ENCODE results near the gene ITGA2. TPM values are rescaled to one million over a fixed set of nuclear protein-coding genes. Genes with fewer than 3 reads are reported as not detected.
A peak's percentile ranks its signal among the peaks of the same experiment; 100 is the strongest.
"Not testable (repeated sequence)": the region's sequence is repeated elsewhere in the genome, so short reads cannot be mapped to it uniquely, and the experiment has no call there.

Gene ITGA2
- 10 to 100 TPM; 25.8 to 32.8 (median 27.8) TPM for polyA plus RNA-seq (ENCODE audit: insufficient read length in 3 of 3)

DNA sequence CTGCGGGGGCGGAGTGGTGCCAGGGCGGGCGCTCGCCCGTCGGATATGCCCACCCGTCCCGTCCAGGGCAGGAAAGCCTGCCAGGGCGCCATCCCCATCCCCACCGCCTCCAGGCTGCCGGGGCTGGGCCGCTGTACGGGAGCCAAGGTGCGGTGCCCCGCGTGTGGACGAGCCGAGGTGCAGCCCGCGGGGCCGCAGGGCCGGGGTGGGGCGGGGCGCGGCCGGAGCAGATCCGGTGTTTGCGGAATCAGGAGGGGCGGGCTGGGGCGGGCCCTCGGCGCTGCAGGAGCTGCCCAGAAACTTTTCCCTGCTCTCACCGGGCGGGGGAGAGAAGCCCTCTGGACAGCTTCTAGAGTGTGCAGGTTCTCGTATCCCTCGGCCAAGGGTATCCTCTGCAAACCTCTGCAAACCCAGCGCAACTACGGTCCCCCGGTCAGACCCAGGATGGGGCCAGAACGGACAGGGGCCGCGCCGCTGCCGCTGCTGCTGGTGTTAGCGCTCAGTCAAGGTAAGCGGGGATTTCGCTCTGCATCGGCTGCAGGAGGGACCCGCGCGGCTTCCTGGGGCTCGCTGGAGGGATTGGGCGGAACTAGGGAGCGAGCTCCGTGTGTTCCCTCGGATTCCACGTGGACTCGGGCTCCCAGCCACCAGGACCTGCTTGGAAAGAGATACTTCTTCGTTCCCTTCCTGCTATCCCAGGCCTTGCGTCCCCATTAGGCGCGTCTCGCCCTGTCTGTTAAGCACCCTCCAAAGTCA is at the start of gene ITGA2:
Gene ITGA2 (plus strand): TSS at position 328 of the 756 bp plus-strand sequence. CDS start 117 bp downstream, at position 445.
- peak in 1 of 3 donors; percentile 29 for DNase-seq (ENCODE audit: low read depth in 3 of 3, low spot score in 2 of 3)

DNA sequence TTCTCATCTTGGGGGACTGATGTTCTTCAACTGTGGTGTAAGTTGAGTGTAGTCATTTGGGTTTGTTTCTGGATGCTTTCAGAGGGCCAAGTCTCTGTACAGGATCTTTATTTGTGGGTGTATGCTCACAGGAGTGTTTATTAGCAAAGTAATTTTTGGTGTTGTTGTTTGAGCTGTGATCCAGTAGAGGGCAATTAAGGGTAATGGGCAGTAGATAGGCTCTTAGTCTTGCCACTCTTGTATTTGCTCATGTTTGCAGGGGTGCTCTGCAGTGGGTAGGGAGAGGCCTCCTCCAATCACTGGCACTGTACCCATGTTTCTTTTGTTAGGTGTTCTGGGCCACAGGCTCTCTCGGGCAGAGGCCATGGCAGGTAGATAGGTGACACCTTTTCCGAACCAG is 45.9 kb upstream of the ITGA2 start:
- no peak for DNase-seq (ENCODE audit: low read depth in 3 of 3, low spot score in 2 of 3)

DNA sequence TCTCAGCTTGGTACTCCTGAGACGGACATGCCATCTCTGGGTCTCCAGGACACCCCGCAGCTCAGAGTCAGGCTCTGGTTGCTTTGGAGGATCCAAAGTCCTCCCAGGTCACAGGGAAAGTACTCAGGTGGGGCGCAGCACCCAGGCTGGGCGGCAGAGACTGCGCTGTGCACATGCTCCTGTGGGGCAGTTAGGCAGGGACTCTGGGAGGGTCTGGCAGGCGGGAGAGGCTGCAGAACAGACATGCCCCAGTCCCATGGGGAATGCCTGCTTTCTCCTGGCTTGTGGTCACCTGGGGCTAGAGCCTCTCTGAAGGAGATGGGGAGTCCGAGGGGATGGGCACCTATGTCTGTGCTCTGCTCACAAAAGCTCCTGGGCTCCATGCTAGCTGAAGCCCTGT is 45.3 kb upstream of the ITGA2 start:
- DNase-seq (ENCODE audit: low read depth in 3 of 3, low spot score in 2 of 3), result no peak

DNA sequence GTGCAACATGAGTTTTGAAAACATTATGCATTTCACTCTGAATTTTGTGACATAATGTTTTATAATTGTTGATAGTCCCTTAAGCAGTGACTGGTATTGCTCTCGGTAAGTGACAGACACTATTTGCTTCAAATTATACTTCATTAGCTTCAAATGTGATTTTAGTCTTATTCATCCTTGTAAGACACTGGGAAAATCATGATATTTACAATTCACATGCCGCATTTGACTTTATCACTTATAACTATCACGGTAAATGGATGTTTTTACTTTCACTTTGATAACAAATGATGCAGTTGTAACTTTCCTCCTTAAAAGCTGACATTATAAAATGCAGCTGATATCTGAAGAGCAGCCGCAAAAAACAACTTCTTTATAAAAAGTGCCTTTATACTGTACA is 44.1 kb upstream of the ITGA2 start:
- no peak for DNase-seq (ENCODE audit: low read depth in 3 of 3, low spot score in 2 of 3)

DNA sequence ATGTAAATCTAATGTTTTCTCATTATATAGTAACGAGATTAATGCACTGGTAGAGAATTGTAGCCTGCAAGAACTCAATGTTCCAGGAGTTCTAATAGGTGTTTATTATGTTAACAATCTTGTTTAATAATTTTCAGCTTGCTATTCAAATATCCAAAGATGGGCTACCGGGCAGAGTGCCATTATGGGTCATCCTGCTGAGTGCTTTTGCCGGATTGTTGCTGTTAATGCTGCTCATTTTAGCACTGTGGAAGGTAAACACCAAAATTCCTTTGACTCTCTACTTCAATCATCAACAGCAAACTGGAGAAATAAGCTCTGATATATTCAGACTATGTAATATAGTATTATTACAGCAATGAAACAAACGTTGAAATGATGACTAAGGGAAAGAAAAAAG is 41.9 kb upstream of the ITGA2 start:
- DNase-seq (ENCODE audit: low read depth in 3 of 3, low spot score in 2 of 3), result no peak

DNA sequence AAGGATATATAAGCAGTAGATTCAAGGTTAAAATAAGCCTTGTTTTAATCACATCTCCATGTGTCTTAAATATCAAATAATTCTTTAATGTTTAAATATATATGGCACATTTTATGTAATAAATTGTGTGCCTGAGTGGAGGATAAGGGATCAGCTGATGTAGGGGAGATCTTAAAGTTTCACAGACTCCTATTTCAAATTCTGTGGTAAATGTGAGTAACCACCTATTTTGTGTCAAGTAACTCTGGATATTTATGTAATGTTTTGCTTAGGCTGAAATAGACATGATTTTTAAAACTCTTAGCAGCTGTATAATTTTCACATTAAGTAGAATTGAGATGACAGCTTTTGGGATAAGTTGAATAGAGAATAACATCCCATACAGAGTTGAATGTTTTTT is 41.3 kb upstream of the ITGA2 start:
- no peak for DNase-seq (ENCODE audit: low read depth in 3 of 3, low spot score in 2 of 3)

DNA sequence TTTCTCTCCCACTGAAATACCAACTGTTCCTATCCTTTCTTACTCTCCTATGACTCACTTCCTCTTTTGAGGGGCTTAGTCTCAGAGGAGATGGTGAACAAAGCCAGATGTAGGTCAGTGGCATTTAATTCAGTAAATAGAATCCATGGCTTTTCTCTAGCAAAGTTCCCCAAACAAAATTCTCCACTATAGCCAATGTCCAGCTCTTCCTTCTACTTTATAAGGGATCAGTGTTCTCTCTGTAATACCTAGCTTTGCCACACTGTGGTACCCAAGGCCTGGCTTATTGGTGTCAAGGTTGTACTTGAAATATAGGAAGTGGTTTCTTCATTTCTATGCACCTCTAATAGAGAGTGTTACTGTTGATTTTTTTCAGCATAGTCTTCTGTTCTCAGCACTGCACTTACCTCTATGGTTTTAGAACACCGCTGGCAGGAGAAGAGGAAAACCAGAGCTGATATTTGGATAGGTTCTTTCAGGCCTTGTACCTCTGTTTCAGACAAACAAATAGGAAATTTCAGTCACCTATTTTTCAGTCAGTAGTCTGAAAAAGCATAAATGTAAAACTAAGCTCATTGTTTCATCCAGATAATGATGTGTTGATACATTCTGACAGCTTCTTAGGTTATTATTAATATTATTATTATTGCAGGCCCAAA is 40.6 kb upstream of the ITGA2 start:
- peak in 2 of 3 donors; percentile 47 to 49 for DNase-seq (ENCODE audit: low read depth in 3 of 3, low spot score in 2 of 3)

DNA sequence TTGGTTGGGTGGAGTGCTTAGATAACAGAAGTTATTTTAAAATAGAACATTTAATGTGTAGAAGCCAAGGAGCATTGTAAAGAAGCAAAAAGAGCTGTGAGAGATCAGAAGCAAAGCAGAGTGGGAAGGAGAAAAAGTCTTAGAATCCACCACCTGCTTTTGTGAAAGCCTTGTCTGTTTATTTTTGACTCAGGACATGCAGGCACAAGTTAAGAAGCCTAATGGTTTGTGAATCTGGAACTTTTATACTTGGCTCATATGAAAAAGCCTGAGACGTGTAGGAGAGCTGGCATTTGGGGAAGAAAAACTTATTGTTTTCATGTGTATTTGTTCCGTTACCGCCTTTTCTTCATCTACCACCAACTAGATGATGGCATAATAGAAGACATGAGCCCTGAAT is 38.5 kb upstream of the ITGA2 start:
- no peak for DNase-seq (ENCODE audit: low read depth in 3 of 3, low spot score in 2 of 3)

DNA sequence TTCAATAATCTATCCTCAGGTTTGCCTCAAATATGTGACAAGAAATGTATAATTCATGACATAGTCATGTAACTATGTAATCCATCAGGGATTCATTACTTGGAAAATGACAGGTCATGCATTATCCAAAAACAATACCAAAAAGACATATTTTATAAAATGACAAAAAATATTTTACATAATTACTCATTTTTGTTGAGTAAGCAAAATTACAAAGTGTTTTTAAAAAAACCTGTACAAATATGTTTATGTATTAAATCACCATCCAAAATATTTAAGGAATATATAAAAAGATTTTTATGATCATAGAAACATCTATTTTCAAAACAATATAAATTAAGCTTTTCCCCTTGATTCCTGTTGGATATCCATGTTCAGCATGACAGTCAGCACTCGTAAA is 36.7 kb upstream of the ITGA2 start:
- DNase-seq (ENCODE audit: low read depth in 3 of 3, low spot score in 2 of 3), result no peak

DNA sequence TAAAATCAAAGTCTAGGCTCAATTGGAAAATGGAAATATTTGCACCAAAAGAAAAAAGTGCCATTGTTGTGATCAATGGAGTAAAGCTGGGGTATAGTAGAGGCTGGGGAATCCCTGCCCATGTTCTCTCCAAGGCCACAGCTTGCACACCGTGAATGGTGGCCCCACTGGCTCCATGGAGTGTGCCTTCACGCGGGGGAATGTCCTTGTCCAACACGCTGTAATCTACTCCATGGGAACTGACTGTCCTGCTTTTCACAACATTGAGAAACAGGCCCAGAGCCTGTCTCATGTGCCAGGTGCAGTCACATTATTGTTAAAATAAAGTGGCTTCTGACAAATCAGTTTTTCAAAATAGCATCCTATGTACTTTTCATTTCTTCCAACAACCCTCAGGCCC is 33.1 kb upstream of the ITGA2 start:
- no peak for DNase-seq (ENCODE audit: low read depth in 3 of 3, low spot score in 2 of 3)

DNA sequence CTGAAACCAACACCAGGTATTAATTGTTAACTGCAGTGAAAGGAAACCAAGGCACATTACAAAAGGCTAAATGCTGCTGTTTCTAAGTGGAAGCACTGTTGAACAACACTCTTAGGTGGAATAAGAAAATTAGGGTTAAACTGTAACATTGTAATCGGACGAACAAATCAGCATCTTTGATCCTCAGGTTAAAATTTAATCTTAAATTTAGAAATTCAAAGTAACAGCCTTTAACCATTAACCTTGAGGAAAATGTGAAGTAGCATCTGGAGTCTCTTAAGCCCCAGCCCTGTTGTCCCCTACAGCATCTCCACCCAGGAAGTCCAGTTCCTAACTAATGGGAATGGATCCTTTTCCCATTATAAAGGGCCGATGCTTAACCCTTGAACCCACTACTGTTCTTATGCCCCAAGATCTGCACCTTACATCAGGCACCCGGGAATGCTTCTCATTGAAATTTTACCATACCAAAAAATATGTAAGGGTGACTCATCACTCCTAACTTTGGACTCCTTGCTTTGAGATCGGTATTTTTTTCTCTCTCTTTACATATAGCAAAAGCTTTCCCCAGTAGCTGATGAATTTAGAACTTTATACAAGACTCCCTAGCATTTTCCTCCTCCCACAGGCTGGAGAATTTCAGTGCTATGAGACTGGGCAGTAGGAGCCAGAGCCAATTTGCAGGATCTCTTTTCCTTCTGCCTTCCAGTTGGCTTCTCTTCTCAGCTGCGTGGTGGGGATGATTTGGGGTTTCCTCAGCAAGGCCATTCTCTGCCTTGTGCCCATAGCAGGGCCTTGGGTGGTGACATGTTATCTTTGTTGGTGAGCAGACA is 32.0 kb upstream of the ITGA2 start:
- no peak for DNase-seq (ENCODE audit: low read depth in 3 of 3, low spot score in 2 of 3)

DNA sequence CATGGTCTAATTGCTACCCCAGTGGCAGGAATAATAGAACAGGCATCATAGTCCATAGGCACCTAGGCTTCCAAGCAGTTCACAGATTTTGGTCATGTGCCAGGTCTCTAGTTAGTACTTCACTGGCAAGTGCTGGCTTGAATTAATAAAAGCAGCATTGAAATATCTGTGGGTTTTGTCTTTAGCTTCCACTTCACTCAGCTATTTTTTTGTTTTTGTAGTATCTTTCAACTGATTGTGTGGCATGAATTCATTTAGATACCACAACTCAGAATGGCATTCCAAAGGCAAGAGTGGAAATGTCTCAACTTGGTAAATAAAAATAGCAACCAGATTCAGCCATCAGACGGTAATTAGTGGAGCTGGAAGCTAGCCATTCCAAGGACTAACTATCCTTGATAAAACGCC is 27.9 kb upstream of the ITGA2 start:
- DNase-seq (ENCODE audit: low read depth in 3 of 3, low spot score in 2 of 3), result no peak

DNA sequence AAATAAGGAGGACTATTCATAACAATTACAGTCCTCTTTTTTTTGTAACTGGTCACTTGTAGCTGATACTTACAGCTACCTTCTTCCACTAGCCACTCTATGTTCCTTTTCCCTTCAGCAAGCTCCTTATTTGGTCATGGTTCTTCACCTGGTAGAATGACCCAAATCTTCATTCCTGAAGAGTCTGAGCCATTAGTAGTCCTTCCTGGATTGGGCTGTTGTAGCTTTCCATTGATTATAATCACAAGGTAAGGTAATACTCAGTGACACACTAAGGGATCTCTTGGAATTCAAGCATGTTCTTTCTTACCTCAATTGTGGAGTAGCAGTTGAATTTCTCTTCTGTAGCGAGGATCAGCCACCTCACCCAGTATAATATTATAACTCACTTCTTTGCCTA is 25.5 kb upstream of the ITGA2 start:
- no peak for DNase-seq (ENCODE audit: low read depth in 3 of 3, low spot score in 2 of 3)

DNA sequence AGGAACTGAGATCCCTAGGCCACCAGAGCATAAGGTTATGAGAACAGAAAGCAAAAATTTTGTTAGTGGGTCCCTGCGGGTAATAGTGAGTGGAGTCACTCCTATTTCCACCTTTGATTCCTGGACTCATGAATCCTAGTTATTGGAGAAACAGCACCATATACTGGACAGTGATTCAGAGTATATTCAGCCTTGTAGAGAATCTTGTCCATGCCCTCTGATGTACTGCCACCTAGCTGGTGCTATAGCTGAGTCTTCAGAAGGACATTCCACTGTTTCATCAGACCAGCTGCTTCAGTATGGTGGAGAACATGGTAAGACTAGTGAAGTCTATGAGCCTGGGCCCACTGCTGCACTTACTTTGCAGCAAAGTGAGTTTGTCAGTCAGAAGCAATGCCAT is 25.0 kb upstream of the ITGA2 start:
- DNase-seq (ENCODE audit: low read depth in 3 of 3, low spot score in 2 of 3), result no peak

DNA sequence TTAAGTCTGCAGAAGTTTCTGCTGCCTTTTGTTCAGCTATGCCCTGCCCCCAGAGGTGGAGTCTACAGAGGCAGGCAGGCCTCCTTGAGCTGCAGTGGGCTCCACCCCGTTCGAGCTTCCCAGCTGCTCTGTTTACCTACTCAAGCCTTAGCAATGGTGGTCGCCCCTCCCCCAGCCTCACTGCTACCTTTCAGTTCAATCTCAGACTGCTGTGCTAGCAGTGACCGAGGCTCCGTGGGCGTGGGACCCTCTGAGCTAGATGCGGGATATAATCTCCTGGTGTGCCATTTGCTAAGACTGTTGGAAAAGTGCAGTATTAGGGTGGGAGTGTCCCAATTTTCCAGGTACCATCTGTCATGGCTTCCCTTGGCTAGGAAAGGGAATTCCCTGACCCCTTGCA is 13.0 kb upstream of the ITGA2 start:
- DNase-seq (ENCODE audit: low read depth in 3 of 3, low spot score in 2 of 3), result not testable (repeated sequence)

DNA sequence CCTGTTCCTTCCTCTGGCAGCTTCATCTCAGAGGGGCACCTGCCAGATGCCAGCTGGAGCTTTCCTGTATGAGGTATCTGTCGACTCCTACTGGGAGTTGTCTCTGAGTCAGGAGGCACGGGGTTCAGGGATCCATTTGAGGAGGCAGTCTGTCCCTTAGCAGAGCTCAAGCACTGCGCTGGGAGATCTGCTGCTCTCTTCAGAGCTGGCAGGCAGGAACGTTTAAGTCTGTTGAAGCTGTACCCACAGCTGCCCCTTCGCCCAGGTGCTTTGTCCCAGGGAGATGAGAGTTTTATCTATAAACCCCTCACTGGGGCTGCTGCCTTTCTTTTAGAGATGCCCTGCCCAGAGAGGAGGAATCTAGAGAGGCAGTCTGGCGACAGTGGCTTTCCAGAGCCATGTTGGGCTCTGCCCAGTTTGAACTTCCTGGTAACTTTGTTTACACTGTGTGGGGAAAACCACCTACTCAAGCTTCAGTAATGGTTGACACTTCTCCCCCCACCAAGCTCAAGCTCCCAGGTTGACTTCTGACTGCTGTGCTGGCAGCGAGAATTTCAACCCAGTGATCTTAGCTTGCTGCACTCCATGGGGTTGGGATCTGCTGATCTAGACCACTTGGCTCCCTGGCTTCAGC is 11.8 kb upstream of the ITGA2 start:
- DNase-seq (ENCODE audit: low read depth in 3 of 3, low spot score in 2 of 3), result no peak

DNA sequence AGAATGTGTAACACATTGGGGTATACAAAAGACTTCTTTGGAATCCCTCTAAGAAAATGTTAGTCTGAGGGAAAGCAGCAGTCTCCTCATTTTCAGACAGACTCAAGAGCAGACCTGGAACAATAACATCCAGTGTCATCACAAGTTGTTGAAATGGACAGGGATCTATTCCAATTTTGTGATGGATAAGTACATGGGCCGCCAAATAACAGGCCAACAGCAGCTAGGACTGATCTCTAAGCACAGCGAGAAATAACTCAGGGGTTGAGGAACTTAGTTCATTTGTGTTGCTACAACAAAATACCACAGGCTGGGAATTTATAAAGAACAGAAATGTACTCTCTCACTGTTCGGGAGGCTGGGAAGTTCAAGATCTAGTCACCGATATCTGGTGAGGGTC is 7.6 kb upstream of the ITGA2 start:
- DNase-seq (ENCODE audit: low read depth in 3 of 3, low spot score in 2 of 3), result no peak

DNA sequence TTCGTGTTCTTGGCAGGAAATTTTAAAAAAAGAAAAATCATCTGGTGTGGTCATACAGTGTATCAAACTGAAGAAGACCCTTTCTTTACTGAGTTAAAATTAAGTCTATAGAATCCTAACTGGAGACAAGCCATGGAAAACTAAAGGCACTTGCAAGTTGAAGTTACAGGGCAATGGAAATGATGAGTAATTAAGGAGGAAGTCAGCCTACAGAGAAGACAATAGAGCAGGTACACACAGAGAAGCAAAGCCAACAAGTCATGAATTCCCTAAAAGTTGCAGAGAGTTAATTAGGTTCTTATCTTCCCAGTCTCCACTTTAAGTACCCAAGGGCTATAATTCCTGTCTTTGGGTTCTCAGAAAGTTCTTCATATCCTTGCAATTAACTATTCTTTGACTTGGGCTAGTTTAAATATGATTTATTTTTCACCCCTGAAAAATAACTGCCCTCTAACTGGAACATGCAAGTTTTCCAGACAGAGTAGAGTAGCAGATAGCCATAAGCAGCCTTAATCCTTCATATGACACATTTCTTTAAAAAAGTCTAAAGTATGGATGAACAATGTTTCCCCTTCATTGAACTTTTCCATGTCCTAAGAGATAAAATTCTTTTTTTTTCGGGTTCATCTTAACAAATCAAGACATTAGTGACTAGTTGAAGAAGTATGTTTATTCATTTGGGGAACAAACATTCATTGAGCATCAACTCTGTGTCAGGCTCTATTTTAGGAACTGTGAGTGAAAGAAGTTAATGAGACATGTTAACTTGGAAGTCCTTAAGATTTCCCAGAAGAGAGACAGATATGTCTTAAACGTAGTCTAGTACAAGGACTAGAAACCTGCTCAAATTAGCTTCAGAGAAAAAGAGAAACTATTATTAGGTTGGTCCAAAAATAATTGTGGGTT is 5.2 kb upstream of the ITGA2 start:
- no peak for DNase-seq (ENCODE audit: low read depth in 3 of 3, low spot score in 2 of 3)

DNA sequence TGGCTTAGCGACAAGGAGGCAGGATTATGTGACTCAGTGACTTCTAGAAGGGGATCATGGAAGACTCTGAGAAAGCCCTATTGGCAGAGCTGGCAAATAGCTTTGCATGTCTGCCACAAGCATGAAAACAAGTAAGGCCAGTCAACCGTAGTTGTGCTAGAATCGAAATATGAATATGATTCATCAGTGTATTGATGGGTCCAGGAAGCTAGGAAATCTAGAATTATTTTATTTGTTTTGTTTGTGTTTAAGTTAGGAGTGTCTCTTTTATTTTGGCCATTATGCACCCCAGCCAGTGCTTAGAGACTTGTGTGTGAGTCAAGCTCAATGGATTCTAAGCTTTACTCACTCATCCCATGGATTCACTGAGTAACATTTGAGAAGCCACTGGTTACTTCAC is 3.8 kb upstream of the ITGA2 start:
- DNase-seq (ENCODE audit: low read depth in 3 of 3, low spot score in 2 of 3), result no peak

DNA sequence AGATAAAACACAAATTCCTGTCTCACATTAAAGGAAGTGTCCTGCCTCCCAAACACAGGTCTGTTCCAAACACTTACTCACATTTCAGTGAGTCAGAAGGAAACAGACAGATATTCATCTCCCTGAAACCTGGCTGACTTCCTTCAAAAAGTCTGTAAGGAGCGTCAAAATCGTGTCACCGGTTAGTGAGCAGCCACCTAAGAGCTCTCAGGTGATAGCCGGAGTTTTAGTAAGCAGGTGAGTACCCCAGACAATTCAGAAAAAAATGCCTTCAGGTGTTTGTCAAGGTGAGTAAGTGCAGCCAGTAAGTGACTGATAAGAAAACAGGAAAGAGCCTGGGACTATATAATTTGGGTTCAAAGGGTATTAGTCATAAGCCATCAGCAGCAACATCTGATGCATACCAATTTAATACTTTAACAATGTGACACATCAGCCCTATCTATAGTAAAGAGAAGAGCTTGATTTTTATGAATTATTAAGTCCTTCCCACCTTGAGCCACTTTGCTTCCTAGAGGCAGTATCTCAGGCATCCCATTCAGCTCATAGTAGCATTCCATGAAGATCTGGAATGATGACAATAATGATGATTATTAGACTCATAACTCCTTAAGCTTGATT is 1.3 kb upstream of the ITGA2 start:
- DNase-seq (ENCODE audit: low read depth in 3 of 3, low spot score in 2 of 3), result no peak

Data from right renal cortex interstitium (tissue), 3 donors.